DND-41 (cell line): ENCODE results near the gene PATL1.

Experiments
- CTCF ChIP-seq: IDR thresholded peaks from 2 replicates; pipeline ENCODE4 v1.5.1; 2012; ENCODE audit warnings: borderline replicate concordance, low read length, moderate library complexity, mild to moderate bottlenecking; ENCODE audit not compliant: poor library complexity, severe bottlenecking; ENCODE audit errors: extremely low read depth
- EZH2 ChIP-seq: IDR thresholded peaks from 3 replicates; pipeline ENCODE4 v1.6.1; 2012; ENCODE audit warnings: borderline replicate concordance, low read depth, mild to moderate bottlenecking, moderate library complexity, low read length, inconsistent platforms; ENCODE audit not compliant: severe bottlenecking

DNA sequence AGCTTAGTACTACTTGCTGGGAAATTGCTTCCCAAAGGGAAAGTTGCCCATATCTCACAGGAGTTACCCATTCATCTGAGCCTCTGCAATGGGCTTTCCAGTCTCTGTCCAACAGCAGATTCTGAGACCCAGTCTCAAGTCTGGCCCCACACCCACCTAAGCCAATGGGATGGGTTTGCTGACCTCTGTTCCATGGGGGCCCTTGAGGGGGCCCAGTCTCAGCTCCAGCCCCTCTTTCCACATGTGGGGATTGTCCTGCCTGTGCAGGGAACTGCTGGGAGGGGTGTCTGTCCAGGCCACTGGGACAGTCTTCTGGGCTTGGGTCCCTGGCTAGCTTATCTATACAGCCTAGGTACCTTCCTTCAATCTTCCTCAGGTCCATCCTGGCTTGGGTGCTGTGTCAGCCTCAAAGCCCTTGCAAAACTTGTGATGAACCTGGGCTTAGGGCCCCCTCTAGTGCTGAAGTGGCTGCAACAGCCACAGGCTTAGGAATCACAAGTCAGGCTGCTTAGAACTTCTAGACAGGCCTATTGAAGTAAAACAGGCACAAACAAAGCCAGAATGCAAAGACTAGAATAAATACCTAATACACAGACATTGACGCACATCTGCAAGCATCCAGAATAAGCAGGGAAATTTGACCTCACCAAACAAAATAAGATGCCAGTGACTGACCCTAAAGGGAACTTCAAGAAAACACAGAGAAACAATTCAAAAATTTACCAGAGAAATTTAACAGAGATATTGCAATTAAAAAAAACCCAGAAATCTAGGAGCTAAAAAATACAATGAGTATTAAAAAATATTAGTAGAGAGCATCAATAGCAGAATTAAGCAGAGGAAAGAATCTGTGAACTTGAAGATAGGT is 11.7 kb upstream of the PATL1 start:
- TF ChIP-seq CTCF = peak; percentile 83
- TF ChIP-seq EZH2 = no peak
